ENCODE results near the gene TRIP10. TPM values are rescaled to one million over a fixed set of nuclear protein-coding genes. Genes with fewer than 3 reads are reported as not detected.

Gene TRIP10
- total and polyA plus RNA-seq, 2 of the 13 experiments (the other 11 are each of a cell fraction or from before 2014, with no cell fraction given) = 32.5 to 33.2 TPM

DNA sequence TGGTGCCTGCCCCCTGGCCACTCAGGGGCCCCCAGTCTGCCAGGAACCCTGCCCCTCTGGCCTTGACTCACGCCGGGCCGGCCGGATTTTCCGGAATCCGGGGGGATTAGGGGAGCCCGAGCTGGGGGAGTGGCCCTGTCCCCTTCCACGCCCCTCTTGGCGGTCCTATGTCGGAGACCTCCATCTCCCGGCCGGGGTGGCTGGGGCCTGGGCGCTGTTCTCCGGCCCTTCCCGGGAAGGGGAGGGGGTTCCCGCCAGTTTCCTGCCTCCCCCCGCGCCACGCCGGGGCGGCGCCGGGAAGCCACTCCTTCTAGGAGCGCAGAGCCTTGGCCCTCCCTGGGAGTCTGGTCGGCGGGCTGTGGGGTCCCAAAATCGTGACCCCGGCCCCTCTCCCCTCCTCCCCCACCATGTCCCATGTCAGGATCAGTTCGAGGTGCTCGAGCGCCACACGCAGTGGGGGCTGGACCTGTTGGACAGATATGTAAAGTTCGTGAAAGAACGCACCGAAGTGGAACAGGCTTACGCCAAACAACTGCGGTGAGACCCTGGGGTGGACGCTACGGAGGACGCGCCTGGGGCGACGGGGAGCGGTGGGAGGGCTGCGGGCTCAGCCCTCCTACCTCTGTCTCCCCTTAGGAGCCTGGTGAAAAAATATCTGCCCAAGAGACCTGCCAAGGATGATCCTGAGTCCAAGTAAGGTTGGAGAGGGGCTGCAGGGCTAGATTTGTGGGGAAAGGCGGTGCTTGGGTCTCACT, 1.3 kb downstream of the TRIP10 start (continued):
- TF ChIP-seq, protein P1, sequence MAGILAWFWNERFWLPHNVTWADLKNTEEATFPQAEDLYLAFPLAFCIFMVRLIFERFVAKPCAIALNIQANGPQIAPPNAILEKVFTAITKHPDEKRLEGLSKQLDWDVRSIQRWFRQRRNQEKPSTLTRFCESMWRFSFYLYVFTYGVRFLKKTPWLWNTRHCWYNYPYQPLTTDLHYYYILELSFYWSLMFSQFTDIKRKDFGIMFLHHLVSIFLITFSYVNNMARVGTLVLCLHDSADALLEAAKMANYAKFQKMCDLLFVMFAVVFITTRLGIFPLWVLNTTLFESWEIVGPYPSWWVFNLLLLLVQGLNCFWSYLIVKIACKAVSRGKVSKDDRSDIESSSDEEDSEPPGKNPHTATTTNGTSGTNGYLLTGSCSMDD (CRISPR knock-in tag; IDR thresholded peaks at IDR 0.05) = no peak
- 0 out of 2 replicates have a peak, but pooled peaks have one; percentile 34 for TF ChIP-seq THYN1 (CRISPR knock-in tag; IDR thresholded peaks at IDR 0.05; ENCODE audit: borderline replicate concordance, low read depth)
- no peak for TF ChIP-seq ZNF549 (CRISPR knock-in tag; IDR thresholded peaks at IDR 0.05)
- no peak for TF ChIP-seq SOX13 (IDR thresholded peaks at IDR 0.05)
- TF ChIP-seq SOX13 (CRISPR knock-in tag; conservative IDR thresholded peaks at IDR 0.05 in 1 of 2, IDR thresholded peaks at IDR 0.05 in 1 of 2) = no peak
- no peak for TF ChIP-seq POLR2G (IDR thresholded peaks at IDR 0.05; ENCODE audit: low read depth, low read length)
- TF ChIP-seq PCBP1 (IDR thresholded peaks at IDR 0.05; ENCODE audit: borderline replicate concordance, low read depth, low read length) = 0 out of 2 replicates have a peak, but pooled peaks have one; percentile 40
- TF ChIP-seq ZC3H4 (CRISPR knock-in tag; IDR thresholded peaks at IDR 0.05; ENCODE audit: borderline replicate concordance) = no peak
- no peak for TF ChIP-seq ZNF205 (CRISPR knock-in tag; IDR thresholded peaks at IDR 0.05)
- TF ChIP-seq ZBTB21 (CRISPR knock-in tag; IDR thresholded peaks at IDR 0.05) = no peak
- no peak for TF ChIP-seq ZBTB8A (CRISPR knock-in tag; IDR thresholded peaks at IDR 0.05; ENCODE audit: borderline replicate concordance, low read depth)
- TF ChIP-seq TCF7 (IDR thresholded peaks at IDR 0.05; ENCODE audit: low read depth) = no peak
- no peak for TF ChIP-seq NAIF1 (CRISPR knock-in tag; IDR thresholded peaks at IDR 0.05; ENCODE audit: borderline replicate concordance)
- peak; percentile 36; the same call in 1 of the 2 replicates for TF ChIP-seq NR2F6 (IDR thresholded peaks at IDR 0.05)
- peak; percentile 75 for TF ChIP-seq NR2F6 (CRISPR knock-in tag; IDR thresholded peaks at IDR 0.05)
- no peak for TF ChIP-seq ZNF841 (CRISPR knock-in tag; IDR thresholded peaks at IDR 0.05; ENCODE audit: borderline replicate concordance)
- TF ChIP-seq ZNF34 (CRISPR knock-in tag; IDR thresholded peaks at IDR 0.05; ENCODE audit: borderline replicate concordance) = no peak
- TF ChIP-seq, protein P2, sequence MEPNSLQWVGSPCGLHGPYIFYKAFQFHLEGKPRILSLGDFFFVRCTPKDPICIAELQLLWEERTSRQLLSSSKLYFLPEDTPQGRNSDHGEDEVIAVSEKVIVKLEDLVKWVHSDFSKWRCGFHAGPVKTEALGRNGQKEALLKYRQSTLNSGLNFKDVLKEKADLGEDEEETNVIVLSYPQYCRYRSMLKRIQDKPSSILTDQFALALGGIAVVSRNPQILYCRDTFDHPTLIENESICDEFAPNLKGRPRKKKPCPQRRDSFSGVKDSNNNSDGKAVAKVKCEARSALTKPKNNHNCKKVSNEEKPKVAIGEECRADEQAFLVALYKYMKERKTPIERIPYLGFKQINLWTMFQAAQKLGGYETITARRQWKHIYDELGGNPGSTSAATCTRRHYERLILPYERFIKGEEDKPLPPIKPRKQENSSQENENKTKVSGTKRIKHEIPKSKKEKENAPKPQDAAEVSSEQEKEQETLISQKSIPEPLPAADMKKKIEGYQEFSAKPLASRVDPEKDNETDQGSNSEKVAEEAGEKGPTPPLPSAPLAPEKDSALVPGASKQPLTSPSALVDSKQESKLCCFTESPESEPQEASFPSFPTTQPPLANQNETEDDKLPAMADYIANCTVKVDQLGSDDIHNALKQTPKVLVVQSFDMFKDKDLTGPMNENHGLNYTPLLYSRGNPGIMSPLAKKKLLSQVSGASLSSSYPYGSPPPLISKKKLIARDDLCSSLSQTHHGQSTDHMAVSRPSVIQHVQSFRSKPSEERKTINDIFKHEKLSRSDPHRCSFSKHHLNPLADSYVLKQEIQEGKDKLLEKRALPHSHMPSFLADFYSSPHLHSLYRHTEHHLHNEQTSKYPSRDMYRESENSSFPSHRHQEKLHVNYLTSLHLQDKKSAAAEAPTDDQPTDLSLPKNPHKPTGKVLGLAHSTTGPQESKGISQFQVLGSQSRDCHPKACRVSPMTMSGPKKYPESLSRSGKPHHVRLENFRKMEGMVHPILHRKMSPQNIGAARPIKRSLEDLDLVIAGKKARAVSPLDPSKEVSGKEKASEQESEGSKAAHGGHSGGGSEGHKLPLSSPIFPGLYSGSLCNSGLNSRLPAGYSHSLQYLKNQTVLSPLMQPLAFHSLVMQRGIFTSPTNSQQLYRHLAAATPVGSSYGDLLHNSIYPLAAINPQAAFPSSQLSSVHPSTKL (CRISPR knock-in tag; IDR thresholded peaks at IDR 0.05) = peak; percentile 26; the same call in 1 of the 2 replicates
- no peak for TF ChIP-seq GZF1 (CRISPR knock-in tag; IDR thresholded peaks at IDR 0.05)
- TF ChIP-seq XBP1 (CRISPR knock-in tag; IDR thresholded peaks at IDR 0.05) = no peak
- TF ChIP-seq NR3C1 (CRISPR knock-in tag; IDR thresholded peaks at IDR 0.05) = no peak
- no peak for TF ChIP-seq ZSCAN20 (CRISPR knock-in tag; IDR thresholded peaks at IDR 0.05; ENCODE audit: borderline replicate concordance)
- no peak for TF ChIP-seq ZNF432 (CRISPR knock-in tag; IDR thresholded peaks at IDR 0.05; ENCODE audit: borderline replicate concordance)
- TF ChIP-seq ZNF674 (CRISPR knock-in tag; IDR thresholded peaks at IDR 0.05; ENCODE audit: low read depth) = no peak
- TF ChIP-seq ZSCAN22 (CRISPR knock-in tag; IDR thresholded peaks at IDR 0.05) = no peak
- TF ChIP-seq KDM2A (CRISPR knock-in tag; IDR thresholded peaks at IDR 0.05; ENCODE audit: borderline replicate concordance, low read depth) = peak; percentile 39; the same call in 1 of the 2 replicates

All from HepG2 (cell line).